ENCODE data around the gene AP4M1. TPM values are rescaled to one million over a fixed set of nuclear protein-coding genes. Genes with fewer than 3 reads are reported as not detected.

The AP4M1 gene
- total and polyA plus RNA-seq, 9 of the 15 experiments (the other 6 are each of a cell fraction or from before 2014, with no cell fraction given) = 1.3 to 30.9 (median 14.1) TPM

DNA sequence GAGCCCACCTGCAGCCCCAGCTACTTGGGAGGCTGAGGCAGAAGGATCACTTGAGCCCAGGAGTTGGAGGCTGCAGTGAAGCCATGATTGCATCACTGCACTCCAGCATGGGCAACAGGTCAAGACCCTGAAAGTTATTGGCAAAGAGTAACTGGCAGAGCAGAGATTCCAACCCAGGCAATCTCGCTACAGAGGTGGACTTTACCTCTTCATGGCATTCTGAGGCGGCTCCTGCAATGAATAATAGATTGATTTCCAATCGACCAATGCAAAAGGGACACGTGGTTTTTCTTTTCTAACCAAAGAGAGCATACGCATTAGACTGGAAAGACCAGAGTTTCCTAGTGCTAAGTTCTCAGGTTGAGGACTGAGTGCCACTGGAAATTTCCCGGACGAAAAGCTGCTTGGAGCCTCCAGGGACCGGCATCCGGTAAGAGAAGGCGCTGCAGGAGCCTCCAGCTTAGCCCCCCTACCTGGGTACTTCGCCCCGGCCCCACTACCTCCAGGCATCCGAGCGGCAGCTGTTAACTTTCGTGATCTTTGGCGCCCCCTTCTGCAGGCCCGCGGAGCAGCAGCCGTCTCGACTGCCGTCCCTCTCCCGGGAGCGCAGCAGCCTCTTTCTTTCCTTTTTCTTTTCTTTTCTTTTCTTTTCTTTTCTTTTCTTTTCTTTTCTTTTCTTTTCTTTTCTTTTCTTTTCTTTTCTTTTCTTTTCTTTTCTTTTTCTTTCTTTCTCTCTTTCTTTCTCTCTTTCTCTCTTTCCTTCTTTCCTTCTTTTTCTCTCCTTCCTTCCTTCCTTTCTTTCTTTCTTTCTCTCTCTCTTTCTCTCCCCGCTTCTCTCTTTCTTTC is 29.4 kb downstream of the AP4M1 start (continued):
- TF ChIP-seq, protein P1, sequence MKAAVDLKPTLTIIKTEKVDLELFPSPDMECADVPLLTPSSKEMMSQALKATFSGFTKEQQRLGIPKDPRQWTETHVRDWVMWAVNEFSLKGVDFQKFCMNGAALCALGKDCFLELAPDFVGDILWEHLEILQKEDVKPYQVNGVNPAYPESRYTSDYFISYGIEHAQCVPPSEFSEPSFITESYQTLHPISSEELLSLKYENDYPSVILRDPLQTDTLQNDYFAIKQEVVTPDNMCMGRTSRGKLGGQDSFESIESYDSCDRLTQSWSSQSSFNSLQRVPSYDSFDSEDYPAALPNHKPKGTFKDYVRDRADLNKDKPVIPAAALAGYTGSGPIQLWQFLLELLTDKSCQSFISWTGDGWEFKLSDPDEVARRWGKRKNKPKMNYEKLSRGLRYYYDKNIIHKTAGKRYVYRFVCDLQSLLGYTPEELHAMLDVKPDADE (conservative IDR thresholded peaks at IDR 0.05; ENCODE audit: control insufficient read depth, low read depth, low read length) = no peak
- TF ChIP-seq, protein P2, sequence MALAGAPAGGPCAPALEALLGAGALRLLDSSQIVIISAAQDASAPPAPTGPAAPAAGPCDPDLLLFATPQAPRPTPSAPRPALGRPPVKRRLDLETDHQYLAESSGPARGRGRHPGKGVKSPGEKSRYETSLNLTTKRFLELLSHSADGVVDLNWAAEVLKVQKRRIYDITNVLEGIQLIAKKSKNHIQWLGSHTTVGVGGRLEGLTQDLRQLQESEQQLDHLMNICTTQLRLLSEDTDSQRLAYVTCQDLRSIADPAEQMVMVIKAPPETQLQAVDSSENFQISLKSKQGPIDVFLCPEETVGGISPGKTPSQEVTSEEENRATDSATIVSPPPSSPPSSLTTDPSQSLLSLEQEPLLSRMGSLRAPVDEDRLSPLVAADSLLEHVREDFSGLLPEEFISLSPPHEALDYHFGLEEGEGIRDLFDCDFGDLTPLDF (CRISPR knock-in tag; IDR thresholded peaks at IDR 0.05) = 0 out of 2 replicates have a peak, but pooled peaks have one; percentile 45
- no peak for TF ChIP-seq ZNF133 (CRISPR knock-in tag; IDR thresholded peaks at IDR 0.05)
- TF ChIP-seq SMC3 (conservative IDR thresholded peaks at IDR 0.05; ENCODE audit: insufficient read depth, low read depth, low read length) = peak; percentile 80
- no peak for TF ChIP-seq GATAD2B (IDR thresholded peaks at IDR 0.05; ENCODE audit: borderline replicate concordance)
- TF ChIP-seq, protein P3, sequence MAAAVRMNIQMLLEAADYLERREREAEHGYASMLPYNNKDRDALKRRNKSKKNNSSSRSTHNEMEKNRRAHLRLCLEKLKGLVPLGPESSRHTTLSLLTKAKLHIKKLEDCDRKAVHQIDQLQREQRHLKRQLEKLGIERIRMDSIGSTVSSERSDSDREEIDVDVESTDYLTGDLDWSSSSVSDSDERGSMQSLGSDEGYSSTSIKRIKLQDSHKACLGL (CRISPR knock-in tag; IDR thresholded peaks at IDR 0.05; ENCODE audit: borderline replicate concordance, poor library complexity, severe bottlenecking) = no peak
- TF ChIP-seq ZNF778 (CRISPR knock-in tag; IDR thresholded peaks at IDR 0.05) = no peak
- TF ChIP-seq, protein P4, sequence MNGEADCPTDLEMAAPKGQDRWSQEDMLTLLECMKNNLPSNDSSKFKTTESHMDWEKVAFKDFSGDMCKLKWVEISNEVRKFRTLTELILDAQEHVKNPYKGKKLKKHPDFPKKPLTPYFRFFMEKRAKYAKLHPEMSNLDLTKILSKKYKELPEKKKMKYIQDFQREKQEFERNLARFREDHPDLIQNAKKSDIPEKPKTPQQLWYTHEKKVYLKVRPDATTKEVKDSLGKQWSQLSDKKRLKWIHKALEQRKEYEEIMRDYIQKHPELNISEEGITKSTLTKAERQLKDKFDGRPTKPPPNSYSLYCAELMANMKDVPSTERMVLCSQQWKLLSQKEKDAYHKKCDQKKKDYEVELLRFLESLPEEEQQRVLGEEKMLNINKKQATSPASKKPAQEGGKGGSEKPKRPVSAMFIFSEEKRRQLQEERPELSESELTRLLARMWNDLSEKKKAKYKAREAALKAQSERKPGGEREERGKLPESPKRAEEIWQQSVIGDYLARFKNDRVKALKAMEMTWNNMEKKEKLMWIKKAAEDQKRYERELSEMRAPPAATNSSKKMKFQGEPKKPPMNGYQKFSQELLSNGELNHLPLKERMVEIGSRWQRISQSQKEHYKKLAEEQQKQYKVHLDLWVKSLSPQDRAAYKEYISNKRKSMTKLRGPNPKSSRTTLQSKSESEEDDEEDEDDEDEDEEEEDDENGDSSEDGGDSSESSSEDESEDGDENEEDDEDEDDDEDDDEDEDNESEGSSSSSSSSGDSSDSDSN (IDR thresholded peaks at IDR 0.05; ENCODE audit: borderline replicate concordance in 1 of 2, low read depth in 2 of 2, low read length in 2 of 2) = no peak
- TF ChIP-seq, protein P5, sequence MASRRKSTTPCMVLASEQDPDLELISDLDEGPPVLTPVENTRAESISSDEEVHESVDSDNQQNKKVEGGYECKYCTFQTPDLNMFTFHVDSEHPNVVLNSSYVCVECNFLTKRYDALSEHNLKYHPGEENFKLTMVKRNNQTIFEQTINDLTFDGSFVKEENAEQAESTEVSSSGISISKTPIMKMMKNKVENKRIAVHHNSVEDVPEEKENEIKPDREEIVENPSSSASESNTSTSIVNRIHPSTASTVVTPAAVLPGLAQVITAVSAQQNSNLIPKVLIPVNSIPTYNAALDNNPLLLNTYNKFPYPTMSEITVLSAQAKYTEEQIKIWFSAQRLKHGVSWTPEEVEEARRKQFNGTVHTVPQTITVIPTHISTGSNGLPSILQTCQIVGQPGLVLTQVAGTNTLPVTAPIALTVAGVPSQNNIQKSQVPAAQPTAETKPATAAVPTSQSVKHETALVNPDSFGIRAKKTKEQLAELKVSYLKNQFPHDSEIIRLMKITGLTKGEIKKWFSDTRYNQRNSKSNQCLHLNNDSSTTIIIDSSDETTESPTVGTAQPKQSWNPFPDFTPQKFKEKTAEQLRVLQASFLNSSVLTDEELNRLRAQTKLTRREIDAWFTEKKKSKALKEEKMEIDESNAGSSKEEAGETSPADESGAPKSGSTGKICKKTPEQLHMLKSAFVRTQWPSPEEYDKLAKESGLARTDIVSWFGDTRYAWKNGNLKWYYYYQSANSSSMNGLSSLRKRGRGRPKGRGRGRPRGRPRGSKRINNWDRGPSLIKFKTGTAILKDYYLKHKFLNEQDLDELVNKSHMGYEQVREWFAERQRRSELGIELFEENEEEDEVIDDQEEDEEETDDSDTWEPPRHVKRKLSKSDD (conservative IDR thresholded peaks at IDR 0.05; ENCODE audit: low read length) = no peak
- TF ChIP-seq ZNF175 (CRISPR knock-in tag; IDR thresholded peaks at IDR 0.05; ENCODE audit: low read depth) = no peak
- no peak for TF ChIP-seq ZNF507 (tag; conservative IDR thresholded peaks at IDR 0.05)
- TF ChIP-seq, protein P6, sequence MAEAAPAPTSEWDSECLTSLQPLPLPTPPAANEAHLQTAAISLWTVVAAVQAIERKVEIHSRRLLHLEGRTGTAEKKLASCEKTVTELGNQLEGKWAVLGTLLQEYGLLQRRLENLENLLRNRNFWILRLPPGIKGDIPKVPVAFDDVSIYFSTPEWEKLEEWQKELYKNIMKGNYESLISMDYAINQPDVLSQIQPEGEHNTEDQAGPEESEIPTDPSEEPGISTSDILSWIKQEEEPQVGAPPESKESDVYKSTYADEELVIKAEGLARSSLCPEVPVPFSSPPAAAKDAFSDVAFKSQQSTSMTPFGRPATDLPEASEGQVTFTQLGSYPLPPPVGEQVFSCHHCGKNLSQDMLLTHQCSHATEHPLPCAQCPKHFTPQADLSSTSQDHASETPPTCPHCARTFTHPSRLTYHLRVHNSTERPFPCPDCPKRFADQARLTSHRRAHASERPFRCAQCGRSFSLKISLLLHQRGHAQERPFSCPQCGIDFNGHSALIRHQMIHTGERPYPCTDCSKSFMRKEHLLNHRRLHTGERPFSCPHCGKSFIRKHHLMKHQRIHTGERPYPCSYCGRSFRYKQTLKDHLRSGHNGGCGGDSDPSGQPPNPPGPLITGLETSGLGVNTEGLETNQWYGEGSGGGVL (CRISPR knock-in tag; IDR thresholded peaks at IDR 0.05) = no peak
- TF ChIP-seq NR3C1 (CRISPR knock-in tag; IDR thresholded peaks at IDR 0.05) = no peak
- no peak for TF ChIP-seq SP1 (CRISPR knock-in tag; IDR thresholded peaks at IDR 0.05)
- no peak for TF ChIP-seq ZKSCAN3 (CRISPR knock-in tag; IDR thresholded peaks at IDR 0.05)
- TF ChIP-seq YBX1 (IDR thresholded peaks at IDR 0.05) = no peak

All from K562 (cell line).